Psoas muscle (tissue), 8 donors: Measurements from ENCODE around the gene CPTP. TPM values are rescaled to one million over a fixed set of nuclear protein-coding genes. Genes with fewer than 3 reads are reported as not detected.

Source experiments
- ATAC-seq, 4 donors: fragments of 200-7000 bp; cut with Tn5 transposase; one replicate each; pipeline ENCODE4 v1.9.1; 2020; ENCODE audit warnings: moderate library complexity in 3 of 4, mild to moderate bottlenecking in 2 of 4
- DNase-seq, 2 donors: peaks; one replicate each; pipeline ENCODE4 v3.0.0-alpha.2; 2020
- H3K27ac ChIP-seq: fragments of 200-600 bp; one replicate; pipeline ENCODE4 v1.8.0; 2022
- H3K27me3 ChIP-seq, 3 donors: fragments of 200-600 bp in 1 of 3; one replicate each; pipeline versions ENCODE4 v1.6.1 to v1.8.0; 2013 to 2022; ENCODE audit warnings: low read length in 2 of 3, mild to moderate bottlenecking in 2 of 3, moderate library complexity in 1 of 3; ENCODE audit not compliant: insufficient read depth in 3 of 3
- H3K36me3 ChIP-seq, 2 donors: fragments of 200-600 bp in 1 of 2; one replicate each; pipeline versions ENCODE4 v1.6.1 to v1.8.0; 2013 to 2022; ENCODE audit warnings: low read depth in 1 of 2, mild to moderate bottlenecking in 1 of 2, moderate library complexity in 1 of 2; ENCODE audit not compliant: insufficient read depth in 1 of 2
- H3K4me1 ChIP-seq: fragments of 200-600 bp; one replicate; pipeline ENCODE4 v1.8.0; 2022
- H3K4me3 ChIP-seq: fragments of 200-600 bp; one replicate; pipeline ENCODE4 v1.8.0; 2022; ENCODE audit warnings: mild to moderate bottlenecking
- H3K9me3 ChIP-seq: fragments of 200-600 bp; one replicate; pipeline ENCODE4 v1.8.0; 2022
- CTCF ChIP-seq: fragments of 200-600 bp; IDR thresholded peaks from one replicate; pipeline ENCODE4 v1.8.0; 2022; ENCODE audit warnings: antibody characterized with exemption
- WGBS, 3 donors: extraction: QIAGEN DNeasy Blood & Tissue Kit; methylation state at CpG; one replicate each; pipeline versions ENCODE4 v1.1.6 to v1.1.7; 2013; 5-methylcytosine and 5-hydroxymethylcytosine counted together
- intact Hi-C, 2 donors: fragments of 100-400 bp; cut with DNase I; formaldehyde crosslinking; loops; one replicate each; pipeline versions ENCODE4 v1.11.0 to v1.14.2; 2022
- polyA plus RNA-seq, 3 donors: library from polyadenylated mRNA; stranded (reverse); fragments of 200-250 nt; gene quantifications; one replicate each; pipeline ENCODE4 v1.2.3, GENCODE V29; 2013
- total RNA-seq, 4 donors: library from RNA; stranded (reverse); fragmentation: NEBNext Ultra II Directional in 2 of 4; extraction: Animal tissue kit (Norgen Biotek cat#: 25700) in 2 of 4; gene quantifications; one replicate each; pipeline versions ENCODE4 v1.2.1 to v1.2.4, GENCODE V29; 2021 to 2023
- donor health status: healthy with polysubstance abuse.
- donor health status: DM: no; HTN: no; CAD: no; lungs with moderate emphysema.
- donor health status: Bipolar disorder and iron deficiency.
- donor health status: healthy.
- donor health status: DM: yes; HTN: yes; CAD: no.
- donor health status: DM: no; HTN: no; CAD: no.
- donor health status: DM: no; HTN: no; CAD: no.
- donor health status: DM: yes; HTN: yes; CAD: no.

CPTP gene
- total and polyA plus RNA-seq, 7 donors: 18.2 to 39.5 (median 31.3) TPM

GRCh38 chr1:1293263-1294249 is 31.0 kb upstream of the CPTP start:
- intact Hi-C loops: loop anchor here in 1 of 2 donors (5.0 kb wide), 2 partner anchors 261 to 311 kb away; partner anchors contain the start of gene PERM1
- peaks cover 0 to 37% of the 10 kb centered on the region in 2 donors for H3K36me3 ChIP-seq

GRCh38 chr1:1294250-1294890 is 30.2 kb upstream of the CPTP start:
- Histone ChIP-seq H3K27me3 (no peaks in the 10 kb centered on the region), H3K4me3 (no peak overlapping the region), H3K27ac (no peak overlapping the region), H3K36me3 (peaks cover 0 to 37% of the 10 kb centered on the region in 2 donors), H3K4me1 (no peaks in the 10 kb centered on the region), H3K9me3 (no peaks in the 10 kb centered on the region)
- no peak for TF ChIP-seq CTCF
- WGBS, 3 donors: 89 to 91% (median 90%) methylated on average over 46 to 58 of the region's 58 CpGs
- intact Hi-C loops: loop anchor here in 1 of 2 donors (5.0 kb wide), 2 partner anchors 262 to 312 kb away; partner anchors contain the start of gene PERM1
- DNase-seq: peak in 1 of 2 donors; percentile 15
- no peak for ATAC-seq

More at GRCh38 chr1:1293263-1294249, 31.0 kb upstream of the CPTP start:
- H3K9me3 ChIP-seq: no peaks in the 10 kb centered on the region
- 81 to 85% (median 84%) methylated on average over 72 to 94 of the region's 94 CpGs for WGBS, 3 donors
- peak in 2 of 4 donors; percentile 22 to 29 for ATAC-seq
- TF ChIP-seq CTCF: no peak
- H3K27ac ChIP-seq: no peak overlapping the region
- no peak overlapping the region for H3K4me3 ChIP-seq
- H3K27me3 ChIP-seq: no peaks in the 10 kb centered on the region
- no peaks in the 10 kb centered on the region for H3K4me1 ChIP-seq
- DNase-seq: peak; percentile 14 to 57

GRCh38 chr1:1295154-1295923 is 29.3 kb upstream of the CPTP start:
- DNase-seq: no peak
- H3K36me3 ChIP-seq: peaks cover 0 to 38% of the 10 kb centered on the region in 2 donors
- no peaks in the 10 kb centered on the region for H3K27me3 ChIP-seq
- no peak overlapping the region for H3K4me3 ChIP-seq
- no peaks in the 10 kb centered on the region for H3K4me1 ChIP-seq
- WGBS, 3 donors: 93 to 95% (median 93%) methylated on average over 30 to 35 of the region's 35 CpGs
- intact Hi-C loops: no loop called here
- no peak overlapping the region for H3K27ac ChIP-seq
- ATAC-seq: no peak
- TF ChIP-seq CTCF: no peak
- no peaks in the 10 kb centered on the region for H3K9me3 ChIP-seq
